Sigmoid colon (tissue), 4 donors: Measurements from ENCODE around the gene CEP164.

Experiments used
- EP300 ChIP-seq, 4 donors: sonication (generic); formaldehyde crosslinking; IDR thresholded peaks; one replicate each; pipeline ENCODE4 v1.6.1; 2017; ENCODE audit warnings: antibody characterized with exemption in 4 of 4
- POLR2A ChIP-seq, 2 donors: fragments of 450-650 bp; IDR thresholded peaks; one replicate each; pipeline ENCODE4 v1.6.1; 2016; ENCODE audit warnings: antibody characterized with exemption in 2 of 2, mild to moderate bottlenecking in 2 of 2, moderate library complexity in 2 of 2
- TF ChIP-seq, protein P1 (sequence below), 4 experiments: fragments of 450-650 bp in 3 of 4; fragments of 200-600 bp in 1 of 4; IDR thresholded peaks; one replicate each; pipeline ENCODE4 v1.5.1; 2016 to 2019; ENCODE audit warnings: antibody characterized with exemption in 4 of 4, mild to moderate bottlenecking in 3 of 4, moderate library complexity in 2 of 4

DNA sequence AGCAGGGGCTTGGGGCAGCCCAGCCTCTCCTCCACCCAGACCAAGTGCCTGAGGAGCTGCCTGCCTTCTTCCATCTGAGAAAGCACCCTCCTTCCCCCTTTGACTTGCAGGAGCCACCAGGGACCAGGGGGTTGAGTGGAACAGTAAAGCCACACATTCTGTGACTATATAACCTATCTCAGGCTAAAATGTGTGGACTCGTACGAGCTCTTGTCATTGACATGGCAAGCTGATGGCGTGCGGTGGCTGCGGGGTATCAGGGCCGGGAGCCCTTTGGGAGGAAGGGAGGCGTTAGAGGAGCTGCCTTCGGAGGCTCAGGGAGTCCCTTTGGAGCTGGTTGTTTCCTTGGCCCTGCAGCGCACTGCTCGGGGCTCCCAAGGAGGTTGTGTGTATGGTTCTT lies 84.5 kb downstream of the CEP164 start:
- TF ChIP-seq, protein P1, sequence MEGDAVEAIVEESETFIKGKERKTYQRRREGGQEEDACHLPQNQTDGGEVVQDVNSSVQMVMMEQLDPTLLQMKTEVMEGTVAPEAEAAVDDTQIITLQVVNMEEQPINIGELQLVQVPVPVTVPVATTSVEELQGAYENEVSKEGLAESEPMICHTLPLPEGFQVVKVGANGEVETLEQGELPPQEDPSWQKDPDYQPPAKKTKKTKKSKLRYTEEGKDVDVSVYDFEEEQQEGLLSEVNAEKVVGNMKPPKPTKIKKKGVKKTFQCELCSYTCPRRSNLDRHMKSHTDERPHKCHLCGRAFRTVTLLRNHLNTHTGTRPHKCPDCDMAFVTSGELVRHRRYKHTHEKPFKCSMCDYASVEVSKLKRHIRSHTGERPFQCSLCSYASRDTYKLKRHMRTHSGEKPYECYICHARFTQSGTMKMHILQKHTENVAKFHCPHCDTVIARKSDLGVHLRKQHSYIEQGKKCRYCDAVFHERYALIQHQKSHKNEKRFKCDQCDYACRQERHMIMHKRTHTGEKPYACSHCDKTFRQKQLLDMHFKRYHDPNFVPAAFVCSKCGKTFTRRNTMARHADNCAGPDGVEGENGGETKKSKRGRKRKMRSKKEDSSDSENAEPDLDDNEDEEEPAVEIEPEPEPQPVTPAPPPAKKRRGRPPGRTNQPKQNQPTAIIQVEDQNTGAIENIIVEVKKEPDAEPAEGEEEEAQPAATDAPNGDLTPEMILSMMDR (IDR thresholded peaks at IDR 0.05) = no peak
- TF ChIP-seq EP300 (IDR thresholded peaks at IDR 0.05) = no peak
- TF ChIP-seq POLR2A (IDR thresholded peaks at IDR 0.05) = no peak
